HG03432 (cell line): ENCODE measurements around the gene NDUFV2.
A peak's percentile ranks its signal among the peaks of the same experiment; 100 is the strongest.

Experiments
- ATAC-seq: cut with Tn5 transposase; IDR thresholded peaks from one replicate; pipeline ENCODE4 v1.9.1; 2021; ENCODE audit warnings: mild to moderate bottlenecking, moderate library complexity; ENCODE audit not compliant: unreplicated experiment

NDUFV2 gene

GRCh38 chr18:9102508-9103375 lies at the start of gene NDUFV2:
Gene NDUFV2 (plus strand): TSS chr18:9102699. CDS start chr18:9102744, 45 bp downstream.
- ATAC-seq: peak; percentile 94

- ATAC-seq: no peak
These were observed 48.7 kb upstream of the NDUFV2 start for GRCh38 chr18:9053814-9054213.

GRCh38 chr18:9055185-9055584 lies 47.3 kb upstream of the NDUFV2 start:
- peak; percentile 59 for ATAC-seq

DNA sequence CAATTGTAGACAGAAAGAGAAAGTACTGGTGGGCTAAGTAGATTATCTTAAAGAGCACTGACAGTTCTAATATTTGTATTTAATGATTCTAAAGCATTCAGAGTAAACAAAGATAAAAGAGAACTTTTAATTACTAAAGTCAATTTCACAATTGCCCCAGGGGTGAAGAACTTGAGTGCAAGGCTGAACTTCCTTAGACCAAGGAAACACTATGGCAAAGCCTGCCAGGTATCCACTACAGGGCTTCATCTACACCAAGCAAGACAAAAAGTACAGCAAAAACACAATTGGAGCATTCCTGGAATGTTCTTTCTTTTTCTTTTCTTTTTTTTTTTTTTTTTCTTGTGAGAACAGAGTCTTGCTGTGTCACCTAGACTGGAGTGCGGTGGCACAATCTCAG lies 46.9 kb upstream of the NDUFV2 start:
- ATAC-seq: no peak

GRCh38 chr18:9057646-9058045 lies 44.9 kb upstream of the NDUFV2 start:
- no peak for ATAC-seq

GRCh38 chr18:9058406-9058805 lies 44.1 kb upstream of the NDUFV2 start:
- ATAC-seq: no peak

DNA sequence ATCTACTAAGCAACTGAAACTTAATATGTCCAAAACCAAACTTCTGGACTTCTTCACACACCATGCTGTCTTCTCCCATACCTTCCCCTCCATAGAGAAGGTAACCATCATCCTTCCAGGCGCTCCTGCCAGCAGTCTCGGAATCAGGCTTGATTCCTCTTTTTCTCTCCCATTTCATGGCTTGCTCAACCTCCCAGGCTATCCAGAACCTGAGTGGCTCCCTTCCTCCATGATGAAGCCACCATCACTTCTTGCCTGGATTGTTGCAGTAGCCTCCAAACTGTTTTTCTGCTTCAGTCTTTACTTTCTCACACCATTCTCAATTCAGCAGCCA lies 40.1 kb upstream of the NDUFV2 start:
- ATAC-seq: peak; percentile 1

DNA sequence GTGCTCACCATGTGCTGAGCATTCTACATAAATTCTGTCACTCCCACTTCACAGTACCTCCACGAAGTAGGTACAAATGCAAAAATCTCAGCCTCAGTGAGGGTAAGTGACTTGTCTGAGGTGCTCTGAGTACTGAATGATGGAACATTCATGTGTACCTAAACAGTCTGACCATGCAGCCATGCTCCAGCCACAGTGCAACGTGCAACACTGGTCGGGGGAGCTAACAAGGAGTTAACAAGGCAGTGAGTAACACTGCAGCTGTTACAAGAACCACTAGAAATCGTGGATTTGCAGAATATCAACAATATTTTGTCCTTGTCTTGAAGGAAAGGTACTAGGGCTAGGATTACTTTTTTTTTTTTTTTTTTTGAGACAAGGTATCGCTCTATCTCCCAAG lies 36.6 kb upstream of the NDUFV2 start:
- ATAC-seq: no peak

- ATAC-seq: peak; percentile 38
These were observed 36.1 kb upstream of the NDUFV2 start for GRCh38 chr18:9066358-9066757.

DNA sequence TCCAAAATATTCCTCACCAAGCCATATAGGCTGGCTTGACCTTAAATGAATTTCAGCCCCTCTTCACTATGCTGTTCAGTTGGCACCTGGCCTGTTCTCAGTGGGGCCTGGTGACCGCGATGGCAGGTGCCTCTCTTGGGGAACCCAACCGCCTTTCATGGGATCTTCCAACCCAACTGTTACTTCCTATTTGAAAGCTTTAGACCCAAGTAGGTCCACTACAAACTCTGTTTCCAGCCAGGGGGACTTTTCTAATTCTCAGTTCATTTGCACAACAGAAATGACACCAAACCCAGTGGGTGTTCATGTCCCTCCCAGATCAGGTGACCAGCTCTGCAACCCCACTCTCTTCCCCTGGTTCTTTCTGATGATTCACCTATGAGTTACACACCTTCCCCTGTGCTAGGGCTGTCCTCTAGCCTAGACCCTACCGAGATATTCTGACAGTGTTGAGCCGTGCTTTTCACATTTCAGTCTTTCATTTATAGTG lies 35.6 kb upstream of the NDUFV2 start:
- peak; percentile 71 for ATAC-seq

GRCh38 chr18:9067823-9068222 lies 34.7 kb upstream of the NDUFV2 start:
- ATAC-seq: no peak

DNA sequence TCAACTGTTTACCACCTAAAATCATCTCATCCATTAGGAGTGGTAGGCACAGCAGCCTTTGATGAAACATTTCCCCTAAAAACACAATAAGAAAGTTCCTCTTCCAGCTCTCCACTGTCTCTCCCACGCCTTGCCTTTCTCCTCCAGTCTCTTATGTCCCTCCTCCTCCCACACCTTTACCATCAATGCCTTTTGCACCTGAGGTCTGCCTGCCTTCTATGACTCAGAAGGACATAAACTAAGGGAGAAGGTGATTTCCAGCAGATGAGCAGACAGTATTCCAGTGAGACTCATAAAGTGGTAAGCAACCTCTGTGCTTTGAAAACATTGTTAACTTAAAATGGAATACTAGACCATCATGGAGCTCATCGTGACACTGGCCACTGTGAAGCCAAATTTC lies 34.2 kb upstream of the NDUFV2 start:
- no peak for ATAC-seq

DNA sequence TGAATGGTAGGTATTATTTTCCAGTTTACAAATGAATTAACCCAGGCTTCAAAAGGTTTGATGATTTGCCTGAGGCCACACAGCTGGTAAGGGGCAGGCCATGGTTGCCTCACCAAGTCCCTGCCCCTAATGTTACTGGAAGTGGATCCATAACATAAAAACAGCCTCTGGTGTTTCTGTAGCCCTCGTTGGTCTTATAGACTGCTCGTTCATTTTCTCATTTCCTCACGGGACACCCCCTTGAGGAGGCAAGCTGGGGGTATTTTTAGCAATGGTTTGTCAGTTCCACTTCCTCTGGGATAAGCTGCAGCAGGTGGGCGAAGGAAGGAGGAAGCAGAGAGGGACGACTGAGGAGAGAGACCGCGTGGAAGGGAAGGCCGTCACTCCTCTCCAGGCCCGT lies 32.9 kb upstream of the NDUFV2 start:
- ATAC-seq: no peak

- no peak for ATAC-seq
These were observed 32.3 kb upstream of the NDUFV2 start for GRCh38 chr18:9070212-9070611.

- no peak for ATAC-seq
These were observed 22.5 kb upstream of the NDUFV2 start for GRCh38 chr18:9079818-9080528.

DNA sequence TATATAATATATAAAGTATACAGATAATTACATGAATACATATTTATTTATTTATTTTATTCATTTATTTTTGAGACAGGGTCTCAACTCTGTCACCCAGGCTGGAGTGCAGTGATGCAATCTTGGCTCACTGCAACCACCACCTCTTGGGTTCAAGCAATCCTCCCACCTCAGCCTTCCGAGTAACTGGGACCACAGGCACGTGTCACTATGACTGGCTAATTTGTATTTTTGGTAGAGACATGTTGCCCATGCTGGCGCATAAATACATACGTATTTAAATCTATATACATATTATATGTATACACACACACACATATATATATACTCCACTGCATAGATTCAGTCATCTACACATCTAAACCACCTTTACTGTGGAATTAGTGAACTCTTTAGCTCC lies 20.6 kb upstream of the NDUFV2 start:
- ATAC-seq: no peak

DNA sequence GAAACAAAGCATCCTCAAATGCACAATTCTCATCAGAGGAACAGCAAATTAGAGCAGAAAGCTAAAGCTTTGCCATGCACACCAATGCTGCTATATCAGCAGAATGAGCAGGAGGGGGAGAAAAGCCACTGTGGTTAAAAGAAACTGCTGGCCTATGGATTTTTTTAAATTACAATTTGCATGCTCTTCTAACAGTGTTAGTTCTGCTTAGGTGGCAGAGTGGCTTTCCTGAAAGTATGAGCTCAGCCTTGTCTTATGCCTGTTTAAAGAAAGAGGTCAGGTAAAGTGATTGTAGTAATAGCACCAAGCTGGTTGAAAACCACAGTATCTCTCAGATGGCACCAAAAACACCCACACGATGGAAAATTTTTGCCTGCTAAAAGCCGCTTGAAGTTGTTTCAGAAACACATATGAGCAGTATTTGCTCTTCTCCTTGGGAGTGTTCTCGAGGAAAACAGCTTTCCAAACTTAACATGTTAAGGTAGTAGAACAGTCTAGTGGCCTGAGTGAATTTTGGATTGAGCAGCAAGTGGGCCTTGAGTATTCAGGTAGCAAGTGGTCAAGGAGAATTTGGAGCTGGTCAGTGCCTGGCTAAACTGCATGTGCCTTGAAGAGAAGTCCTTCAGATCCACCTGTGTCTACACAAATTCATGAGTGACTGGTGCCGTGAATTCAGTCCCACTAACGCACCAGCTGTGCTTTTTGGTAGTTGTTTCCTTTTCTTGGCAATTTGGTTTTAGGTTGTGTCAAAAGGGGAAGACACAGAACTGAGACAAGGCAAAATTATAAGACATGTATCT lies 19.6 kb upstream of the NDUFV2 start:
- peak; percentile 88 for ATAC-seq

GRCh38 chr18:9086015-9086414 lies 16.5 kb upstream of the NDUFV2 start:
- no peak for ATAC-seq

- no peak for ATAC-seq
These were observed 15.9 kb upstream of the NDUFV2 start for GRCh38 chr18:9086624-9087023.

DNA sequence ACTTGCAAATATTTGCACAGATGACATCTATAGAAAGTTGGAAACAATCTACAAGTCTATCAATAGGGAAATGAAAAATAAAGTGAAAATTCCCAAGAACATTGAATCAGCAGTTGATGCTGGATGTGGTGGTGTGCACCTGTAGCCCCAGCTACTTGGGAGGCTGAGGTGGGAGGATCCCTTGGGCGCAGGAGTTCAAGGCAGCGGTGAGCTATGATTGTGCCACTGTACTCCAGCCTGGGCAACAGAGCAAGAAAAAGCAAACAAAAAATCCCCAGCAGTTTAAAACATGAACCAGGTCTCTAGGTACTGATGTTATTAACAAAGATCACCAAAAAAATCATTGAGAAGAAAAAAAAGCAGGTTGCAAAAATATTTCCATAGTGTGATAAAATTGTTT lies 15.4 kb upstream of the NDUFV2 start:
- no peak for ATAC-seq

- no peak for ATAC-seq
These were observed 14.2 kb upstream of the NDUFV2 start for GRCh38 chr18:9088252-9088651.
